GM23248 (cell line): ENCODE results near the gene TFAP2D.

Source experiments
- EZH2 ChIP-seq: fragments of 200-600 bp; sonication (generic); IDR thresholded peaks from 2 replicates; pipeline ENCODE4 v1.6.1; 2018; ENCODE audit warnings: antibody characterized with exemption, mild to moderate bottlenecking; ENCODE audit not compliant: insufficient read depth, poor library complexity, severe bottlenecking
- EZH2phosphoT487 ChIP-seq: fragments of 200-600 bp; sonication (generic); IDR thresholded peaks from 2 replicates; pipeline ENCODE4 v1.6.1; 2018; ENCODE audit warnings: antibody characterized with exemption, moderate library complexity, mild to moderate bottlenecking, low read depth; ENCODE audit not compliant: insufficient read depth

- TF ChIP-seq EZH2 (no peak), EZH2phosphoT487 (no peak)
These were observed 6.8 kb upstream of the TFAP2D start for GRCh38 chr6:50706575-50706974.
